GM13977 (cell line): ENCODE results near the gene CDK18.
A peak's percentile ranks its signal among the peaks of the same experiment; 100 is the strongest.

Experiments used
- DNase-seq: peaks from one replicate; pipeline ENCODE4 v3.0.0; 2012; ENCODE audit warnings: low spot score
- in situ Hi-C: fragments of 300-500 bp; cut with MboI; formaldehyde crosslinking; loops from one replicate; pipeline ENCODE4 v1.12.0; 2022; ENCODE audit warnings: low sequenced_read_pairs, low pct_unique_long_range_greater_than_20kb, mixed read lengths, inconsistent platforms; ENCODE audit not compliant: unreplicated experiment
- TF ChIP-seq, protein P1 (sequence below): IDR thresholded peaks from 2 replicates; pipeline ENCODE4 v1.5.1; 2012; ENCODE audit warnings: mild to moderate bottlenecking, control low read depth; ENCODE audit not compliant: insufficient read depth; ENCODE audit errors: extremely low read depth, missing control alignments

The CDK18 gene

GRCh38 chr1:205504311-205505075, at the start of gene CDK18:
TSS of gene CDK18 (plus strand) at chr1:205504669. CDS start at chr1:205523168, 18,499 bp downstream.
- in situ Hi-C loops = no loop called here
- TF ChIP-seq, protein P1, sequence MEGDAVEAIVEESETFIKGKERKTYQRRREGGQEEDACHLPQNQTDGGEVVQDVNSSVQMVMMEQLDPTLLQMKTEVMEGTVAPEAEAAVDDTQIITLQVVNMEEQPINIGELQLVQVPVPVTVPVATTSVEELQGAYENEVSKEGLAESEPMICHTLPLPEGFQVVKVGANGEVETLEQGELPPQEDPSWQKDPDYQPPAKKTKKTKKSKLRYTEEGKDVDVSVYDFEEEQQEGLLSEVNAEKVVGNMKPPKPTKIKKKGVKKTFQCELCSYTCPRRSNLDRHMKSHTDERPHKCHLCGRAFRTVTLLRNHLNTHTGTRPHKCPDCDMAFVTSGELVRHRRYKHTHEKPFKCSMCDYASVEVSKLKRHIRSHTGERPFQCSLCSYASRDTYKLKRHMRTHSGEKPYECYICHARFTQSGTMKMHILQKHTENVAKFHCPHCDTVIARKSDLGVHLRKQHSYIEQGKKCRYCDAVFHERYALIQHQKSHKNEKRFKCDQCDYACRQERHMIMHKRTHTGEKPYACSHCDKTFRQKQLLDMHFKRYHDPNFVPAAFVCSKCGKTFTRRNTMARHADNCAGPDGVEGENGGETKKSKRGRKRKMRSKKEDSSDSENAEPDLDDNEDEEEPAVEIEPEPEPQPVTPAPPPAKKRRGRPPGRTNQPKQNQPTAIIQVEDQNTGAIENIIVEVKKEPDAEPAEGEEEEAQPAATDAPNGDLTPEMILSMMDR = no peak
- DNase-seq = peak; percentile 46

DNA sequence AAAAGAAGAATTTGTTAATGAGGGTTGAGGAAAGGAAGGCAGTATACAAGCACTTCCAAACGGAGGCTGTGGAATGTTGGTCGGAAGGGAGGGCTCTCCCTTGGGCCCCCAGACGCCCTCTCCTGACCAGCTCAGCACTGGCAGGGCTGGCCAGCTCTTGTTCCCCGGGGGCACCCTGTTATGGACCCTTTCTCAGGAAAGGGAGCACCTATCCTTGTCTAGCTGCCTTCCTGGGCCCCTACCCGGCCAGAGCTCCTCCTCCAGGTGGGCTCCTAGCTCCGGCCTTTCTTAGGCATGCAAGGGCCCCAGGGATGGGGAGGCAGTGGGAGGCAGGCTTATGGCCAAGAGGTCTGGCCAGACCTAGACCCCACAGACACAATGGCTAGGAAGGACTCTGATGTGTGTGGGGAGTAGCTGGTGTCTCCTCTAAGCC, 49.5 kb upstream of the CDK18 start:
- in situ Hi-C loops = no loop called here
- TF ChIP-seq, protein P1 = no peak
- DNase-seq = no peak

DNA sequence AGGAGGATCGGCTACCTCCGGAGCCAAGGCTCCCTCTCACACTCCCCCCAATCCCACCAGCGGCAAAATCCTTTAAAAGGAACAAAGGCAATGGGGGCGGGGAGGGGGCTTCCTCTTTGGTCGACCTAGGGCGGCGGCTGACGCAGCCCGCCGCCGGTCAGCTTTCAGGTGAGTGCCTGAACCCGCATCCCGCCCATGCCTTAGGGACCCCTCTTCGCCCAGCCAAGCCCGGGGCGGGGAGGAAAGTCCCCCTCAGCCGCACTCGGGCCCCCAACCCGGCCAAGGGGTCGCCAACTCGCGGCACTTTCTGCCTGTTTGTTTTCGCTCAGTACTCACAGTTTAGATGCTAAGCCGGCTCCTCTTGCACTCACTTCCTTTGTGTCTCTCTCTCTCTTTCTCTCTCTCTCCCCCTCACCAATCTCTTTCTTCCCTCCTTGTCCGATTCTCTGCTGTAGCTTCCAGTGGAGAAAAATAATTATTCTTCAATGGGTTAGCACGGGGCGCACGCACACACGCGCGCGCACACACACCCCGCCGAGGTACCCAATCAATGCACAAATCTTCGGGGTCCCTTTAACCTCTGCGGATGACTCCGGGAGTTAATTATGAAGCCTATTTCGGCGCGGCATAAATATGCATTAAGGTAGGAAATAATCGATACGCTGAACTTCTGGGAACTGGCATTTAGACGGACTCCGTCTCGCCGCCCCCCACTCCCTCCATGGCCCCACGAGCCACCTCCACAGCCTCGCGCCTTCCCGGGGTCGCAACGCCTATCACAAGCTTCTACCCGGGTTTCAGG, 48.7 kb upstream of the CDK18 start, which contains the start of gene BLACAT1:
TSS of gene BLACAT1 (minus strand) at position 465 of the 802 bp plus-strand sequence.
- in situ Hi-C loops = no loop called here
- TF ChIP-seq, protein P1 = no peak
- DNase-seq = no peak

GRCh38 chr1:205456383-205456867, 48.0 kb upstream of the CDK18 start:
- no peak for DNase-seq
- TF ChIP-seq, protein P1 = no peak
- in situ Hi-C loops = no loop called here

- TF ChIP-seq, protein P1 = no peak
- DNase-seq = no peak
- in situ Hi-C loops = no loop called here
These were observed 47.4 kb upstream of the CDK18 start for GRCh38 chr1:205456868-205457745.
